Measurements from ENCODE around the gene CCT5.
"Not testable (repeated sequence)": the region's sequence is repeated elsewhere in the genome, so short reads cannot be mapped to it uniquely, and the experiment has no call there.

Gene CCT5

DNA sequence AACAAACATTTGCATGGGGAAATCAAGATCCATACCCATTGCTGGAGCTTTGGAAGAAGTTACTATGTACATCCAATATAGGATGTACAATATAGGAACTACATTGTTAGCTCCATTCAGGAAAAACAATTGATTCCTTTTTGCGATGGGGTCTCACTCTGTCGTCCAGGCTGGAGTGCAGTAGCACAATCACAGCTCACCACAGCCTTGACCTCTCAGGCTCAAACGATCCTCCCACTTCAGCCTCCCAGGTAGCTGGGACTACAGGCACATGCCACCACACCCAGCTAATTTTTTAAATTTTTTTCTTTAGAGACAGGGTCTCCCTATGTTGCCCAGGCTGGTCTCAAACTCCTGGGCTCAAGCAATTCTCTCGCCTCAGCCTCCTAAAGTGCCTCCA is 2.9 kb upstream of the CCT5 start:
- not testable (repeated sequence) for DNase-seq

DNA sequence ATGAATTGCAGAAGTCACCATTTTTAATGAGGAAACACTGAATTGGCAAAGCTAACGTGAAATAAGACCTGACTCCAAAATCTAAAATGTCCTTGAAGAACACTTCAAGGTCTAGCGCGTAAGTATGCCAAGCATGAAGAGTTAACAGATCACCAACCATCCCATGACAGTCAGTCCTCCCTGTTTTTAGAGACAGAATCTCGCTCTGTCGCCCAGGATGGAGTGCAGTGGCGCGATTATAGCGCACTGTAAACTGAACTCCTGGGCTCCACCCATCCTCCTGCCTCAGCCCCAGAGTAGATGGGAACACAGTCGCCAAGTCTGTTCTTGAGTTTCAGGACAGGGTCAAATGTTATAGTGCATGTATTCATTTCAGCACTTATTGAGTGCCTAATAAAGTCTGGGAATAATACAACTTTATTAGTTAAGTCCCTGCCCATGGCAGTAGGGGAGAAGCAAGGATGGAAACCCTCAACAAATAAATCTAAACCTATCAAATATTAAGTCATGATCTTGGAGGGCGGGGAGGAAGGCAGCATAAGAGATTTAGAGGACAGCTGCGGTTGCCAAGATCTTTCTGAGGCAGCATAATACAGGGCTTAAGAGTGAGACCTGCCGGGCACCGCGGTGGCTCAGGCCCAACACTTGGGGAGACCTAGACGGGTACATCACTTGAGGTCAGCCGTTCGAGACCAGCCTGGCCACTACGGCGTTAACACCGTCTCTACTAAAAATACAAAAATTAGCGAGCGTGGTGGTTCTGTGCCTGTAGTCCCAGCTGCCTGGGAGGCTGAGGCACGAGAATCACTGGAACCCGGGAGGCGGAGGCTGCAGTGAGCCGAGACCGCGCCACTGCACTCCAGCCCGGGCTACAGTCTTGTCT is 1.5 kb upstream of the CCT5 start:
- no peak for DNase-seq

DNA sequence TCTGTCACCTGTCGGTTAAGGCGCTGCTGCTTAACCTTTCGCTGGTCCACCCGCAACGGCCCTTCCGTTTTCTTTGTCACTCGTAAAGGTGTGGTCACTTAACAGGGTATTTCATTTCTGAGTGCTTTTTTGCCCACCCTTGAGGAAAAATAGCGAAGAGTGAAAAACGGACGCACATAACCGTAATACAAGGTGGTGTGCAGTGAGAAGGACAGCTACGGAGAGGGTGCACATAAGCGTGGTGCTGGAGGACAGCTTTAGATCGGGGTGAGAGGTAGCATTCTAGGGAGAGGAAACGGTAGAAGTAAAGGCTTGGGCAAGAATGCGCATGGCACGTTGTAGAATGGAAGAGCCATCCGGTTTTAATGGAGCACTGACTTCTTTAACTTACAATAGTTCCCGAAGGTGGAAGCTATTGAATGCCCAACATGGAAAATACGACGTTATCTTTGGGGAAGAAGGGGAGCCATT is 761 bp downstream of the CCT5 start:
- DNase-seq, result no peak

- no peak for DNase-seq
Observed at GRCh38 chr5:10251405-10251804, 1.3 kb downstream of the CCT5 start.

DNA sequence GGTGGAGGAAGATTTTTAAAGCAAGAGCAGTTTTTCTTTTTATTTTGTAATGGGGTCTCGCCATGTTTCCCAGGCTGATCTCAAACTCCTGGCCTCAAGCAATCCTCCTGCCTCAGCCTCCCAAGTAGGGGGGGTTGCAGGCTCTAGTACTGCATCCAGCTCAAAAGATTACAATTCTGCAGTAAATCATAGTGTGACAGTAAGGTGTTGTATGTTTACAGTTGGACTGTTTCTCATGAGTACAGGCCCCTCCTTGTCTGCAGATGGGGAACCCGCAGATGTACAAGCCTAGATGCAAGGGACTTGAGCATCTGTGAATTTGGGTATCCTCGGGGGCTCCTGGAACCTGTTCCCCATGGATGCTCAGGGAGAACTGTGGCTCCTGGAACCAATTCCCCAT is 3.3 kb downstream of the CCT5 start:
- DNase-seq, result no peak

- no peak for DNase-seq
Observed at GRCh38 chr5:10254686-10255085, 4.6 kb downstream of the CCT5 start.

DNA sequence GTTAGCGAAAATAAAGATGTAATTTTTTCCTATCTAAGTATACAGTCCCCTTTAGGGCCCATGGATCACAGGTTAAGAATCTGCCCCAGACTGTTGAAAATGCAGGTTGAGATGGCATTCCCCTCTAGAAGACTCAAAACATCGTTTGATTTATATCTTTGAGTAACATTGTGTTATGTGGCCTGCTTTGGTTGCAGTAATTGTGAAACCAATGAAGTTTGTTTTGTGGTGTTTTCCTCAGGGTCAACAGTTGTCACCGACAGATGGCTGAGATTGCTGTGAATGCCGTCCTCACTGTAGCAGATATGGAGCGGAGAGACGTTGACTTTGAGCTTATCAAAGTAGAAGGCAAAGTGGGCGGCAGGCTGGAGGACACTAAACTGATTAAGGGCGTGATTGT is 7.8 kb downstream of the CCT5 start:
- no peak for DNase-seq

DNA sequence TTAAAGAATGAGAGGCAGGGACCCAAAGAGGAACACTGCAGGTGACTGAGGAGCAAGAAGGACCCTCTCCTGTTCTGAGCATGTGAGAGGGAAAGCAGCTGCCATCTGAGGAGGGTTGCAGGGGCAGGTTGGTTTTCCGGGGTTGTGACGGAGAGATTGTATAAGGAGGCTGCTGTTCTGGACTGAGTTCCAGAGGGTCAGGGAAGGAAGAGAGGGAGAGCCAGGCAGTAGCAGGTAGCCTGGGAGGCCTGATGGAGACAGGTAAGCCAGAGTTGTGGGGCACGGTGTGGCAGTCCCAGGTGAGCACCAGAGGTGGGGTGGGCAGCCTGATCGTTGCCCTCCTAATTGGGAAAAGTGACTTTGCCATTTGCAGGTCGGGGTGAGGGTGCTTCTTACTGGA is 9.8 kb downstream of the CCT5 start:
- no peak for DNase-seq

- DNase-seq, result no peak
Observed at GRCh38 chr5:10261065-10261464, 11.0 kb downstream of the CCT5 start.

DNA sequence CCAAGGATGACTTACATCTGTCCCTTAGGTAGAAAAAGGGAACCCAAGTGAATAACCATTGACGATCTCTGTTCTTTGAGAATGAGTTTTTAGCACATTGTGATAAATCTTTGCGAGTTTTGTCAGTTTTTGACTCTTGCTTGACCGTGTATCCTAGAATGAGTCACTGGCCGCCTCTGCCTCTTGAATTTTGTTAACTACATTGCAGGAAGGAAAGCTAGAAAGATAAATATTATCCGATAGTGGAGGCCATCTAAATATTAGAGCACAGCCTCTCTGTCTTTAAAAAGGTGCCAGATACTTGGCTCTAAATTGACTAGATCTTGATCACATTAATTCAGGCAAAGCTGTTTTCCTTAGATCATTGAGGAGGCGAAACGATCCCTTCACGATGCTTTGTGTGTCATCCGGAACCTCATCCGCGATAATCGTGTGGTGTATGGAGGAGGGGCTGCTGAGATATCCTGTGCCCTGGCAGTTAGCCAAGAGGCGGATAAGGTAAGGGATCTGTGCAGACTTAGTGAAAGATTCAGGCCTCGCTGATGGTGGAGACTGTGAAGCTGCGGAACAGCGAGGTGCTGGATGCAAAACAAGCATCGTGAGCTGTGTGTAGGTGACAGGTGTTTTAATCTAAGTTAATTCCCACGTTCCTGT is 12.2 kb downstream of the CCT5 start:
- no peak for DNase-seq

- DNase-seq, result no peak
Observed at GRCh38 chr5:10262995-10263394, 12.9 kb downstream of the CCT5 start.

- DNase-seq, result no peak
Observed at GRCh38 chr5:10264604-10265003, 14.5 kb downstream of the CCT5 start.

- DNase-seq, result no peak
Observed at GRCh38 chr5:10265245-10266109, 15.4 kb downstream of the CCT5 start.

DNA sequence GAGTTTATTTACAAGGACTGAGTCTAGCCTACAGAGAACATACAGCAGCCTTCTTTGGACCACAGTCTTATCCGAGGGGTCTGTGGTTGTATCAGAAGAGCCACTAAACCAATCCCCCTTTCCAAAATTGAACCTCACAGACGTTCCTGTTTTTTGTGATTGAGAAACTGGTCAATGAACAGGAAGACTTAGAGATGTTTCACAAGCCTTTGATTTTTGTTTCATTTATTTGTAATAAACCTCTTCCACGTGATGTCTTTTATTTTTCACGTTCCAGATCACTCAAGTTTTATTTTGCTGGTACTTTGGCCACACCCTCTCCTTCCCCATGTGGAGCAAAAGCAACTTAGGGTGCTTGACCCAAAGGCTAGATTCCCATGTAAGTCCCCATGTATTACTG is 16.1 kb downstream of the CCT5 start:
- DNase-seq, result no peak

DNA sequence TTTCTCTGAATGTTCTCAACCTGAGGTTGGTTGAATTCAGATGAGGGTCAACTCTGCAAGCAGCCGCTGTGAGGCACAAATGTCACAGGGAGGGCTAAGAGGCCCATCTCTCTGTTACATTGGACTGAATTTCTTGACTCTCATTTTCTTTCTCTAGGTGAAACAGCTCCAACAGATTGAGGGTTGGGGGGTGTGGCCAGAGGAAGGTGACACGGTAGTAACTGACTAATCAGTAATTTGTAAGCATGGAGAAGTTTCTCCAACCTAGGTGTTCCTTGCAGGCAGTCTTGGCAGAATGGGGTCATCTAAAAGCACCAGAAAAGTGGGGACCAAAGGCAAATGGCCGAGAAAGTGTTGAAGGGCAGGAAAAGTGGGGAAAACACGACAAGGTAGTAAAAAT is 16.8 kb downstream of the CCT5 start:
- no peak for DNase-seq

GRCh38 chr5:10268100-10268499 is 18.0 kb downstream of the CCT5 start:
- DNase-seq, result no peak

DNA sequence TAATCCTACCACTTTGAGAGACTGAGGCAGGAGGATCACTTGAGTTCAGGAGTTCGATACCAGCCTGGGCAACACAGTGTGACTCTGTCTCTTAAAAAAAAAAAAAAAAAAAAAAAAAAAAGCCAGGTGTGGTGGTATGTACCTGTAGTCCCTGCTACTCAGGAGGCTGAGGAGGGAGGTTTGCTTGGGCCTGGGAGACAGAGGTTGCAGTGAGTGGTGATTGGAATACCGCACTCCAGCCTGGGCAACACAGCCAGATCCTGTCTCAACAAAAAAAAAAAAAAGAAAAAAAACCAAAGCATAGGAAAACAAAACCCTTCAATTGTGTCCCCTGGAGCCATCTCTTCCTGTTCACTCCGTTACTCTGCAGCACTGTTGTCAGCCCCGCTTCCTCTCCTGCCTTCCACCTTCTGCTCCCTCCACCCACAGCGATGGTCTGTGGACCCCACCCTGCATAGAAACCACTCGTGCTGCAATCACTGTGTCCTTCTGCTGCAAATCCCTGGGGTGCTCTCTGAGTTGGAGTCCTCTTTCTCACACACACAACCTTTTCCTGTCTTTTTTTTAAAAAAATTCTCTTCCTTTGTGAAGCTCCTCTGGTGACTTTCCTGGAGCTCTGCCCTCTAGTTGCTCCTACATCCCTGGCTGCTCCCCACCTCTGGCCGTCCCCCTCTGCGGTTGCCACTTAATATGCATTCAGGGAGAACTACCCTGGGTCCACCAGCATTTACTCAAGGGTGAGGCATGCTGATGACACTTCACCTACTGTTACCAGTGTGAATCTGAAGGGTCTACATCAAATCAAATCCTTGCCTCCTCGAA is 22.2 kb downstream of the CCT5 start:
- no peak for DNase-seq

- not testable (repeated sequence) for DNase-seq
Observed at GRCh38 chr5:10272875-10273209, 22.8 kb downstream of the CCT5 start.

- DNase-seq, result no peak
Observed at GRCh38 chr5:10275460-10275859, 25.4 kb downstream of the CCT5 start.

- no peak for DNase-seq
Observed at GRCh38 chr5:10275991-10276390, 25.9 kb downstream of the CCT5 start.

- no peak for DNase-seq
Observed at GRCh38 chr5:10276691-10277090, 26.6 kb downstream of the CCT5 start.

DNA sequence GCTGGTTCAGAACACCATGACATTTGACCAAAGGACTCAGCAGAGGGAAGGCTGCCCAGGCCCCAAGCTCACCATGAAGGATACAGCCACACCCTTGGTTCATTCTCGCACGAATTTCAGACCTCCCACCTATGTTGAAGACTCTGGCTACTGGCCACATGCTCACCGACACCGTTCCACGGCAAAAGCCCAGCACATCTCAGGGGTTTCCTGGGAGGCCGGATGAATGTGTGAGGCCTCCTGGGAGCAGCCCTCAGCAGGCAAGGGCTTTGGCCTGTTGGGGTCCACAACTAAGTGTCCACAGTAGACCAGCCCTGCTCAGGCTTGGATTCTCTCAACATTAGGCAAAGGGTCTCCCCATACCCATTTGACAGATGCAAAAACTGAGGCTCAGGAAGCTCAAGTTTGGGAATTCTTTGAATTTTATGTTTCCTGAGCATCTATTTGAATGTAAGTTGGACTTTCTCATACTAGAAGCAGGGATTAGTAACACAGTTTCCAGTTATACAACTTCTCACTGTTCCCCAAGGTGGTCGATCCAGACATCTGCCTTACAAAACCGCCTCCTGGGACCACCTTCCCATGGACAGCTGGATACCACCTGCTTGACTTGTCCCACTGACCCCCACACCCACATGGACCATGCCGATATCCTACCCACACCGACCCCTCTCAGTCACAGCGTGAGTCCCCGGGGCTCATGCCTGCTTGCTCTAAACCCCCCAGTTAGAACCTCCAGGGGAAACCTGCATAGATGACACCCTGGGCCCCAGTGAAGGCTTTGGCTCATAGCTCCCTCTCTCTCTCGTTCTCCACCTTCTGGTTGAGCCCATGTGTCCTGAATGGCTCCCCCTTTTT is 27.9 kb downstream of the CCT5 start:
- DNase-seq, result no peak
